Measurements from ENCODE around the gene UBR2.
"Not testable (repeated sequence)": the region's sequence is repeated elsewhere in the genome, so short reads cannot be mapped to it uniquely, and the experiment has no call there.

The UBR2 gene

DNA sequence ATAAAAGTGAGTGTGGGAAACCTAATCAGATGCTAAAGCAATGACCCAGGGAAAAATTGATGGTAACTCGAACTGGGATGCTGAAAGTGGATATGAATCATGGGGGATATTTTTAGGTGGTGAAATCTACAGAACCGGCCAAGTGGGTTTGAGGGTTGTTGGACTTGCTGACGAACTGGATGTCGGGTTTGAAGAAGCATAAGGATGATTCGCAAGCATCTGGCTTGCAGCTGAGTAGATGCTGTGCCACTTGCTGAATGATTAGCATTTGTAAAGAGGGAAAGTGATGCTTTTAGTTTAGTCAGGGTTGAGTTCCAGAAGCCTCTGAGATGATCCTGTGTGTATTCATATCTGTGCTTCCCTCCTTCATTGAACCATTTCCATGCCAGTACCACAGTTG lies 54.9 kb downstream of the UBR2 start:
- no peak for DNase-seq (ENCODE audit: low read depth)

DNA sequence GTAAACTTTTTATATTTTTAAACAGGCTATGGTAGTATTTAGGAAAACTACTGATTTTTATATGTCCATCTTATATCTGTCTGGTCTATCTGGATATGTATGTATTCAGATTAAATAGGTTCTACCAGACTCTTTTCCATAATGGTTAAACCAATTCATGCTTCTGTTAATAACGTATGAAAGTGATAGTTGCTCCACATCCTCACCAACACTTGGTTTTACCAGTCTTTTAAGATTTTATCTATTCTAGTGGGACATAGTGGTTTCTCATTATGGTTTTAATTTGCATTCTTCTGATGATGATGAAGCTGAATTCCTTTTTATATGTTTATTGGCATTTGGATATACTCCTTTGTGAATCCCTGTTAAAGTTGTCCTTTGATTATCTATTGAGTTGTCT lies 56.1 kb downstream of the UBR2 start:
- DNase-seq (ENCODE audit: low read depth): no peak

DNA sequence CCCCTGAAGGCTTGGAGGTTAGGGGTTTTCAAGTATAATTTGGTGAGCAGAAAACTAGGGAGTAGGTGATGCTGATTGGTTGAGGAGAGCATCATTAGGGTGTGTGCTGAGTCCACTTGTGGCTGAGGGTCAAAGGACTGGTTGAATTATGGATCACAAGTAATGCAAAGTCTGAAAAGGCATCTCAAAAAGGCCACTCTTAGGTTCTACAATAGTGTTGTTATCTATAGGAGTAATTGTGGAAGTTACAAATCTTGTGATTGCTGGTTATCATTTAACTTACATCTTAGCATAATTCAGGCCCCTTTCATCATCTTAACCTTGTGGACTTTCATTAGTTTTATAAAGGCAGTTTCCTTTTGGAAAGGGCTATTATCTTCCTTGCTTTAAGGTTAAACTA lies 60.8 kb downstream of the UBR2 start:
- DNase-seq (ENCODE audit: low read depth): no peak

DNA sequence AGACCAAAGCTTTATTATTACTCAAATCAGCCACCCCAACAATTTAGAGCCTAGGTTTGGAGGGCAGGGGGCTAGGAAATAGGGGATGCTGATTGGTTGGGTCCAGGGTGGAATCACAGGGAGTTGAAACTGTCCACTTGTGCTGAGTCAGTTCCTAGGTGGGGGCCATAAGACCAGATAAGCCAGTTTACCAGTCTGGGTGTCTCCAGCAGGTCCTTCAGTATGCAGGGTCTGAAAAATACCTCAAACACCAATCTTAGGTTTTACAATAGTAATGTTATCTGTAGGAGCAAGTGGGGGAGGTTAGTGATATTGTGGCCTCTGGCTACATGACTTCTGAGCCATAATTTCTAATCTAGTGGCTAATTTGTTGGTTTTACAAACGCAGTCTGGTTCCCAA lies 63.2 kb downstream of the UBR2 start:
- DNase-seq (ENCODE audit: low read depth): no peak

DNA sequence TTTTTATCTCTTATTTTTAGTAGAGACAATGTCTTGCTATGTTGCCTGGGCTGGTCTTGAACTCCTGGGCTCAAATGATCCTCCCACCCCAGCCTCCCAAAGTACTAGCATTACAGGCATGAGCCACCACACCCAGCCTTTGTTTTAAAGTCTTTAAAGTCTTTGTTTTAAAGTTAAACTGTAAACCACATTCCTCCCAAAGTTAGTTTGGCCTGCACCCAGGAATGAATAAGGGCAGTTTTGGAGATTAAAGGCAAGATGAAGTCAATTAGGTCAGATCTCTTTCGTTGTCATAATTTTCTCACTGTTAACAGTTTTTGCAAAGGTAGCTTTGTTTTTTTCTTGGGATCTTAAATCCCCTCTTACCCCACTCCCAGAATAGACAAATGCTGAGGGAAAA lies 63.8 kb downstream of the UBR2 start:
- DNase-seq (ENCODE audit: low read depth): no peak

DNA sequence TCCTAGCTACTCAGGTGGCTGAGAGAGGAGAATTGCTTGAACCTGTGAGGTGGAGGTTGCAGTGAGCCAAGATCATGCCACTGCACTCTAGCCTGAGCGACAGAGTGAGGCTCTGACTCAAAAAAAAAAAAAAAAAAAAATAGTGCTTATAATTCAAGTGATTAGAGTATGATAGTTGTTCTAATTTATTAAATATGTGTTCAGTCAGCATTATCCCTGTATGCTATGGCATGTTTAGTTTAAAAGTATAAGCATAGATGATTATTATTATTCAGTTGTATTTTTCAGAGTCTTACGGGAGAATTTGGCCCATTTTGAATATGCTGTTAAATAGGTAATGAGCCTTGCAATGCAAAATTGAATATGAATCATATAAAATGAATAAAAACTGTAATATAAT lies 64.8 kb downstream of the UBR2 start:
- DNase-seq (ENCODE audit: low read depth): no peak

DNA sequence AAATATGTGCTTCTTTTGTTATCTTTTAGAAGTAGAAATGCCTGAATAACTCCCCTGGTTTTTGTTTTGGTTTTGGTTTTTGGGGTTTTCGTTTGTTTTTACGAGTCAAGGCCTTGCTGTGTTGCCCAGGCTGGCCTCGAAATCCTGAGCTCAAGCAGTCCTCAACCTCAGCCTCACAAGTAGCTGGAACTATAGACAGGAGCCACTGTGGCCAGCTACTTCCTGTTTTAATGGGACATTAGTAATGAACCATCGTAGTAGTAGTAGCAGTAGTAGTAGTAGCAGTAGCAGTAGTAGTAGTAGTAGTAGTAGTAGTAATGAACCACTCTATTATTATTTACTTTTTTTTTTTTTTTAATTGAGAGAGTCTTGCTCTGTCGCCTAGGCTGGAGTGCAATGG lies 66.0 kb downstream of the UBR2 start:
- DNase-seq (ENCODE audit: low read depth): no peak

DNA sequence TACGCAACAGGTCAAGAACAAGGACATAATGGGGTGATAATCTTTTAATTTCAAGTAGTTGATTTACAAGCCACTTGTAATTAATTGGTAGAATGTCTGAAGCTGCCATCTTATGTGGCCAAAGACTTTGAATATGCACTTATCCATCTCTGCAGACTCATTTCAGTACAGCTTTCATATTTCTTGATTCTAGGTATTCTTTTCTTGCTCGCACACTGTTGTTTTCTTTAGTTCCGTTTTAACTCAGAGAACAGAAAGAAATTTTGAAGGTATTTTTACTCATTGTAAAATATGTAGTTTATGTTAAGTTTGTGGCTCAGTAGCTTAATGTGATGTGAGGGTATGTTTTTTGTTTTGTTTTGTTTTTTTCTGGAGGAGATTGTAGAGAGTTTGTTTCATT lies 73.9 kb downstream of the UBR2 start:
- no peak for DNase-seq (ENCODE audit: low read depth)

DNA sequence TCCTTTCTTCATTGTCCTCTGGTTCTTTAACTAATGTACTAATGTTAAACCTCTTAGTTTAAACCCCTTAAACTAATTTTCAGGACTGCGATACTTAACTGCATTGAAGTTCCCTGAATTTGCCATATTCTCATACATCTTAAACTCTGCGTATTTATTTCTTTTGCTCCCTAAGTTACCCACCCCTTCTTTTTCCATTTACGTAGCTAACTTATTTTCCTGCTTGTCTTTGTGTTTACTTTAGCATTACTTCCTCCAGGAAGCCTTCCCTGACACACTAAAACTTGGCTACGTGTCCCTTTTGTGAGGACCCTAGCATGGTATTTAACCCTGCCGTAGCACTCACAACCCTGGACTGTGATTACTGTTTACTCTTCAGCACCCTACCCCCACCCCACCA lies 79.0 kb downstream of the UBR2 start:
- DNase-seq (ENCODE audit: low read depth): no peak

DNA sequence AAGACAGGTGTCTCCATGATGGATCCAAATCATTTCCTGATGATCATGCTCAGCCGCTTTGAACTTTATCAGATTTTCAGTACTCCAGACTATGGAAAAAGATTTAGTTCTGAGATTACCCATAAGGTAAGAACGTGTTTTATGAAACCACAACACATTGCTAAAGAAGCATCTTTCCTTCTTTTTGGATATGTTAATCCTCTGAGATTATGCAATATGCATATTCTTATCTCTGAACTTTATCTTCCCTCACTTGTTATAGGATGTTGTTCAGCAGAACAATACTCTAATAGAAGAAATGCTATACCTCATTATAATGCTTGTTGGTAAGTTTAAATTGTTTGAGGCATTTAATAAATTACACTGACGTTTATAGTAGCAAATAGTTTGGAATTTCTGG lies 80.4 kb downstream of the UBR2 start:
- DNase-seq (ENCODE audit: low read depth): no peak

DNA sequence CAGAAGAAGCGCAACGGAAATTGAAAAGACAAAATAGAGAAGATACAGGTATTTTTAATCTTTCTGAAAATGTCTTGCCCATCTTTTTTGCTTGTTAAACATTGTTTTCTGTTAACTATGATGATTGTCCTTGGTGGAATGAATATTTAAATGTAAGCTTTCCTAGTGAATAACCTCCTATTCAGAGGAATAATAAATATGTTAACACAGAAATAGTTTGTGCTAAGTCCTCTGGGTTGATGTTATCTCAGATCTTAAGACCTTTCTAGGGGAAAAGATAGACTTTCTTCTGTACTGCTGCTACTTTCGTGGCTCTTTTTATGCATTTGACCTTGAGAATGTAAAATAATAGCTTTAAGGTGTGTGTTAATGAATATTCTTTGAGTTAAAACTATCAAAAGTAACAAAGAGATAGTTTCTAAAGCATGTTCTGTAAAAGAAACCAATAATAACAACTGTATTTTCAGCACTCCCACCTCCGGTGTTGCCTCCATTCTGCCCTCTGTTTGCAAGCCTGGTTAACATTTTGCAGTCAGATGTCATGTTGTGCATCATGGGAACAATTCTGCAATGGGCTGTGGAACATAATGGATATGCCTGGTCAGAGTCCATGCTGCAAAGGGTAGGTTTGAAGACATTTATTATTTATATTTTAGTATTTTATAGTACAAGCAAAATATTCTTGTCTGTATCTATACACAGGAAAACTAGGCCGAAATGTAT lies 88.4 kb downstream of the UBR2 start:
- no peak for DNase-seq (ENCODE audit: low read depth)

DNA sequence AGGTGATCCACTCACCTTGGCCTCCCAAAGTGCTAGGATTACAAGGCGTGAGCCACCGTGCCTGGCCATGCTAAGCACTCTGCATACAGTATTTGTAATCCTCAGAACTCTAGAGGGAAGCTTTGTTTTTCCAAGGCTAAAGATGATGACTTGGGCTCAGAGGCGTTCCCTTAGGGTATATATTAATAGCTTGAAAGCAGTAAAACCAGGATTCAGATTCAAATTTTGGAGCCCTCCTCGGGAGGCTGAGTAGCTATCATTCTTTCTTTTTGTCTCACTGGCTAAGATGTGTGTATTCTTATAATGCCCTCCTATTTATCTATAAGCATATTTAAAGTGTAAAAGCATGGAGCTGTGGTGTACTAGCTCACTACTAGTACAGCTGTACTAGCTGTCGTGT lies 90.0 kb downstream of the UBR2 start:
- DNase-seq (ENCODE audit: low read depth): no peak

DNA sequence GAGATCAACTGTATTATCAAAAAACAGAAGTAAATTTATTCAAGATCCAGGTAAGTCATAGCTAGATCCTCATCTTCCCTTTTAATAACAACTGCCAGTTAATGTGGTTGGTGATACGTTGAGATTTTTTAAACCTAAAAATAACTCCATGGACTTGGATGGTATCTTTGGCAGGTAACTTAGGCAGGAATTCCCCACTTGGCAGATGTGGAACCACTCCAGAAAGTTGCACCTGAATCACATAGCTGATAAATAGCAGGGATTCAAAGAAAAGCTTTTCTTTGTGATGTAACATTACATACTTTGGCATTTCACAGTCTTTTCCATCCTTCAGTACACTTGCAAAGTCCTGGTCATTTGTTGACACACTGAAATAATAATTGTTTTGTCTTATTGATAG lies 96.0 kb downstream of the UBR2 start:
- no peak for DNase-seq (ENCODE audit: low read depth)

DNA sequence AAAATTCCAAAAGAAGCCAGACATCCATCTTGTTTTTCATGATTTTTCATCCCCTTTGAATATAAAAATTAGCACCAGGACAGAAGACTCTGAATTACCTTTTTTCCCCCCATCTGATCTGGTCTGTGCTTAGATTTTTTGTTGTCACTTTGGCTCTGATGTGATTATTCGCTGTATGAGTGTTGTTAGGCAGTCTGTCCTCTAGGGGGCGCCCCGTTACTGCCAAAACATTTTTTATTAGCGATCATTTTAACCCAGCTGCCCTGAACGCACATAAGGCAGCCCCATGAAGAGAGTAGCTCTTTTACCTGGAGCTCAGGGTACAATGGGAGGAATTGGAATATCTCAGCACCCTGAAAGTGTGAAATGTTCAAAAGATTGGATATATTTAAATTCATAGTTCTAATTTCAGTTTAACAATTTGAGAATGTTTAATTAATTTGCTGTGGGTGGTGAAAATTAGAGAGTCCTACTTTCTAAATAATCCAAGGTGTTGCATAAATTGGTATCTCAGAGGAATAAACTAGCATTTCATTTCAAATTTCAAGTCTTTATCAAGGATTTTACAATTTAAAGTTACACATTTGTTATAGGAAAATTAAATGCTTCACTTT lies 97.8 kb downstream of the UBR2 start:
- DNase-seq (ENCODE audit: low read depth): peak; percentile 76

DNA sequence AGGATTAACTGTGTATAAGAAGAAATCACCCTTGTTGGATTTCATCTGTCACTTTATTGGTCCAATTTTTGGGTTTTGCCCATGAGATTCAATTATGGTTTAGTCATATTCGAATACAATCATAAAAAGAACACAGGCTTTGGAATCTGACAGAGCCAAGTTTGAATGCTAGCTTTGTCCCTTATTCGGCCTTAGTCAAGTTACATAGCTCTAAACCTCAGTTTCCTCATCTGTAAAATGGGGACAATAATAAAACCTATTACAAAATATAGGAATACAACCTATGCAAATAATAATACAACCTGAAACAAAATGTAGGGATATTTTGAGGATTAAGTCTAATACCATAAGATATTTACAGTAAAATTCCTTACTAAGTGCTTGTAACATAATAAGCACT lies 100.9 kb downstream of the UBR2 start:
- no peak for DNase-seq (ENCODE audit: low read depth)

DNA sequence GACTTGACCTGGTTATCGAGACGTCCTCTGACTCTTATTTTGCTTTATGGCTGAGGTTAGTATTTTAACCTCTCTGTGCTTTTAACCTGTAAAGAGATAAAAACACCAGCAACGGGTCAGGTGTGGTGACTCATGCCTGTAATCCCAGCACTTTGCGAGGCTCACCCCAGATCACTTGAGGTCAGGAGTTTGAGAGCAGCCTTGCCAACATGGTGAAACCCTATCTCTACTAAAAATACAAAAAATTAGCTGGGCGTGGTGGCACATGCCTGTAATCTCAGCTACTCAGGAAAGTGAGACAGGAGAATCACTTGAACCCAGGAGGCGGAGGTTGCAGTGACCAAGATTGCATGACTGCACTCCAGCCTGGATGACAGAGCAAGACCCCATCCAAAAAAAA lies 110.5 kb downstream of the UBR2 start:
- not testable (repeated sequence) for DNase-seq (ENCODE audit: low read depth)

DNA sequence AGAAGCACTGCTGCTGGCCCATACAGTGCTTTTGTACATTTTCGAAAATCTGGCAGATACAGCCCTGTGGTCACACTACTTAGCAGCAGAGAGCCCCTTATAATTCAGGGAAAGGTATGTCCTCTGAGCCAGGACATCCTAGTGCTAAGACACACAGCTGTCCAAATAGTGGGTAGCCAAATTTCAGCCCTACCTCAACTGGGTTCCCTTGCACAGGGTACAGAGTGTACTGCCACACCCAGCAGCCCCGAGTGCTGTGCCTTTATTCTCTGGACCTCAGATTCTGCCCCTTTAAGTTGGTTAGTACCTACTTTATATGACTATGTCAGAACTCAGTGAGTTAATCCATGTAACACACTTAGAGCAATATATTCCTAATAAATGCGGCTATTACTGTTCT lies 111.0 kb downstream of the UBR2 start:
- no peak for DNase-seq (ENCODE audit: low read depth)

DNA sequence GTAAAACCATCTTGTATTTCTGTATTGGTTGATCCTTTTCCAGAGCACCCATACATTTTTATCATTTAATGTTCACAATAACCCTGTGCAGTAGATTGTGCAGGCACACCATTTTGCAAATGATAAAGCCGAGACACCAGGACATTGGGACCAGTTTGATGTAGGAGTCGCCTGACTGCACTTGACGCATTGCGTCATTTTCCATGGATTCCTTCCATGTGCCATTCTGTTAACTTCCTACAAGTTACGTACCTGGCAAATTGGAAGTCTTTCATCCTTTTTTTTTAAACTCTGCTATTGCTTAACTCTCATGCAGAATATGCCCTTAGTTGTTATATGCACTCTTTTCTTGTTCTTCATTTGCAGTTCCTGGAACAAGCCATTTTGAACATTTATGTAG lies 115.5 kb downstream of the UBR2 start:
- DNase-seq (ENCODE audit: low read depth): no peak

DNA sequence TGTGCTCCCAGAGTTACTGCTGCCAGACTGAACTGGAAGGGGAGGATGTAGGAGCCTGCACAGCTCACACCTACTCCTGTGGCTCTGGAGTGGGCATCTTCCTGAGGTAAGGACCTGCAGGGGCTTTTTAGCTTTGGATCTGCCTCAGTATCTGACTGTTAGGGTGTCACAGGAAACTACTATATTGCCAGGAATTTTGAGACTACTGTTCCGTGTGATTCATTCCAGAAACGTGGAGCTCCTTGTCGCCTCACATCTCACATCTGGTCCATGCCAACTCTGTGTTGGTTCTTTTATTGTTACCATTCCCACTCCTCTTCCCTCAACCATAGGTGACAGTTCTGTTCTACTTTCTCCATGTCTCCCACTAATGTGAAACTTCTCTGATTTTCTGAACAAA lies 124.5 kb downstream of the UBR2 start:
- DNase-seq (ENCODE audit: low read depth): no peak

DNA sequence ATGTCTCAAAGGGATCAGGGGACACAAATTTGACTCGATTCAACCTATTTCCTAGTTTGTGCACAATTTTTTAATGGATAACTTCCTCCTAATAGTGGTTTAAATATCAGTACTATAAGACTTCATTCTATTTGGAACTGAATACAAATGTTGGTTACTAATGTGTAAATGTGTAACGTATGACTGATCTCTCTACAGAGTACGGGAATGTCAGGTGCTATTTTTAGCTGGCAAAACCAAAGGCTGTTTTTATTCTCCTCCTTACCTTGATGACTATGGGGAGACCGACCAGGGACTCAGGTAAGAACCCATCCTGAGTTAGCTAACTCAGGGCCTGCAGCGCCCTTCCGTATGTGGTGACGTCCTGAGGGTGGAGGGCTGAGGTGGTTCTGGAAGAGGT lies 125.5 kb downstream of the UBR2 start:
- no peak for DNase-seq (ENCODE audit: low read depth)

DNA sequence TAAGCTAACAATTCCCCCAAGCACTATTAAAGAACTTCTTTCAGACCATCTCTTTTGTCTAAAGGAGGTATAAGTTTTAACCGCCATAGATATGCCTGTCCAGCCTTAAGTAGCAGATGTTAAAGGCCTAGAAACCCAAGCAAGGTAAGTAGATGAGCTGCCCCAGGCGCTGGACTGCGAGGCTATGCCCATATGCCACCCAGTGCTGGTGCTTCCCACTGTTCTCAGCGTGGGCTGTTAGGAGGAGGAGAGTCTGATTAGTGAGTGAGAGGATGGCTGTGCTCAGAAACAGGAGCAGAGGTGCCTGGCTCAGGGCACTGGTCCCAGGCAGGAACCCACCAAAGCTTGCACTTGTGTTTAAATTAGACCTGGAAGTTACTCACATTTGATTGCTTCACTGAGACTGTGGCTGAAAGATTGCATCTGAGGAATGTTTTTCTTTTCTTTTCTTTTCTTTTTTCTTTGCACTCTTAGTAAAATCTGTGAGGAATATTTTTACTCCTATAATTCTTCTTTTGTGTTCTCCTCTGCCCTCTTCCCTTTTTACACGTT lies 126.4 kb downstream of the UBR2 start:
- no peak for DNase-seq (ENCODE audit: low read depth)

DNA sequence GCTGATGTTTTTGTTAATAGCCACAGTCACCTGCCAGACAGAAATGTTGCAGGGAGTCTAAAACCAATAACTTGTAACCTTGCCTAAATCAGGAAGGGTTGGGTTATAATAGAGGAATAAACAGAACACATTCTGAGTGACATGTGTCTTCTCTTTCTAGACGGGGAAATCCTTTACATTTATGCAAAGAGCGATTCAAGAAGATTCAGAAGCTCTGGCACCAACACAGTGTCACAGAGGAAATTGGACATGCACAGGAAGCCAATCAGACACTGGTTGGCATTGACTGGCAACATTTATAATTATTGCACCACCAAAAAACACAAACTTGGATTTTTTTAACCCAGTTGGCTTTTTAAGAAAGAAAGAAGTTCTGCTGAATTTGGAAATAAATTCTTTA lies 127.0 kb downstream of the UBR2 start:
- DNase-seq (ENCODE audit: low read depth): no peak

DNA sequence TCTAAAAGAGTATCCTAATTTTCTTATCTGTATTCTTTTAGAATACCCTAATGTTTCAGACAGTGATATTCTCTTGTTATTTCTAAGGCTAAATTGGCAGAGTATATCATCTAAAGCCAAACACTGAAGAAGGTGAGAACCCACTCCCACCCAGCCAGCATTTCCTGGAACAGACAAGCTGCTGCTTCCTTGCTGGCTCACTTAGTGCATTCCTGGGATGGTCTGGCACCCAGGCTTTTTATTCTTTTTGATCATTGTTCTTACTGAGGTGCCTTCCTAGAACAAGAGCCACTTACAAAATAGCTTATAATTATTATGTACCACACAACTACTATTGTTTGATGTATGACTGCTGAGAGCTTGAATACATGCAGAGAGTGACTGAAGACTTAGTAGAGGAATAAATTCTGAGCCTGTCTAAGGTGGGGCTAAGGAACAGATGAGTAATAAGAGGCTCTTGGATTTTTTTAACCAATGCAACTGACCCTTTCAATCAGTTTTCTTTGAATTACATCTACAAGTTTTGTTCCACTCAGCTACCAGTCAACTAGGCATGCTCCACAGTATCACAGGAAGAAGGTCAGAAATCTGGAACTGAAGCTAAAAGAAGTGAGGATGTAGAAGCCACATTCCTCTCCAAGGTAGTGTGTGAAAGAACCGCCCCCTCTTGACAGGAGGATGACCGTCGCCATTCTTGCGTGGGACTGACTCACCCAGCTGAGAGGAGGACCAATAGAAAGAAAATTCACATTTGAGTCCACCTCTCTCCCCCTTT lies 128.5 kb downstream of the UBR2 start:
- DNase-seq (ENCODE audit: low read depth): no peak
